BJ (cell line): ENCODE results near the gene C11orf24. TPM values are rescaled to one million over a fixed set of nuclear protein-coding genes. Genes with fewer than 3 reads are reported as not detected.

Experiments used
- CTCF ChIA-PET: fragments of 350-600 bp; formaldehyde crosslinking; extraction: SDS; loops from one replicate; lab custom pipeline; 2021; ENCODE audit warnings: antibody characterized with exemption, inconsistent platforms; lab: Yijun Ruan, JAX
- POLR2A ChIA-PET: fragments of 300-600 bp; sonication (Branson Sonifier 250); formaldehyde crosslinking; extraction: SDS; loops from one replicate; lab custom pipeline; 2021; ENCODE audit warnings: antibody characterized with exemption; lab: Charles Lee
- DNase-seq: peaks from one replicate; pipeline ENCODE4 v3.0.0-alpha.2; 2011; ENCODE audit warnings: low read depth
- H3K27me3 ChIP-seq: 2 replicates; pipeline ENCODE4 v1.6.0; 2011; ENCODE audit warnings: low read length; ENCODE audit not compliant: control insufficient read depth, insufficient read depth
- H3K36me3 ChIP-seq: 2 replicates; pipeline ENCODE4 v1.5.1; 2011; ENCODE audit warnings: low read length; ENCODE audit not compliant: control insufficient read depth, insufficient read depth
- H3K4me3 ChIP-seq: 2 replicates; pipeline ENCODE4 v1.5.1; 2011; ENCODE audit warnings: low read depth, mild to moderate bottlenecking, control low read depth, low read length
- polyA plus RNA-seq: library from polyadenylated mRNA; depleted of rRNA; stranded (reverse); fragments of >200 nt; gene quantifications from 2 replicates; pipeline ENCODE4 v1.2.3, GENCODE V29; 2011
- TF ChIP-seq, protein P1 (sequence below): IDR thresholded peaks from 2 replicates; pipeline ENCODE4 v1.5.1; 2011; ENCODE audit warnings: low read depth, mild to moderate bottlenecking, control low read depth, inconsistent platforms, low read length, moderate library complexity; ENCODE audit not compliant: insufficient read depth

Gene C11orf24
- polyA plus RNA-seq, 1 experiment, result 97.3 TPM

DNA sequence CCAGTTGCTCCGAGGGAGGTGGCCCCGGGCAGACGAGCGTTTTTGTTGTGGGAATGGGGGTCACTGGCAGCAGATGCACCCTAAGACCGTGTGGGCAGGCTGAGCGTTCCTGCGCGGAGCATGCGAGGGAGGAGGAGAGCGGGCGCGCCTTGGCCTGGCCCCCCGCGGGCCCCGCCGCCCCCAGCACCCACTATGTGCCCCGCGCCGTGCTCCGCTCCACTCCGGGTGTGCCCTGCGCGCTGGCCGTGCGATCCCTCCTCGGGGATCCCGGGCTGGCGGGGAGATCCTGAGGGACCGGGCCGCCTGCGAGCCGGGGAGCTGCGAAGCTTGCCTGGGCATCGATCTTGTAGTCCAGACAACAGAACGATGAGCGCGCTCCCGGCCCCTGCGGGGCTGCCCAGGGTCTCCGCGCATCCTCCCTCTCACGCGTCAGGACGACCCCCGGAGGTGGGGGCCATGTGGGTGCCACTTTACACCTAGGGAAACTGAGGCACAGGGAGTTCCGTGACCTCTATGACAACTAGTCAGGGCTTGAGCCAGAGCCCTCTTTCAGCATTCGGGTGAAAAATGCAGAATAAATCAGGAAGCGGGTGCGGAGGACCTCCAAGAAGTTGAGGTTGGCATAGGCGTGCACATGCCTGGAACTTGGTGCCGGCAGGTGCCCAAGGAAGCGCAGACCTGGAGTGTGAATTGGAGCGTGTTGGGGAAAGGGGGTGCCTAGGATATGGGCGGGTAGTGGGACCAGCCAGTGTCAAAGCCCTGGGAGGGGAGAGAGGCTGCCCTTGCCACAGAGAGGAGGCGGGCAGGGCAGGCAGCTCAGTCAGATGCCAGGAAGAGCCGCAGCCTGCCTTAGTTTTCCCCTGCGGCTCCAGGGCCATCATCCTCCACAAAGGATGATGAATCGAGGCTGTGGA lies 57.3 kb downstream of the C11orf24 start:
- peaks cover 5% of the 10 kb centered on the region; the same call in 1 of the 2 replicates for H3K27me3 ChIP-seq
- DNase-seq, result no peak
- TF ChIP-seq, protein P1, sequence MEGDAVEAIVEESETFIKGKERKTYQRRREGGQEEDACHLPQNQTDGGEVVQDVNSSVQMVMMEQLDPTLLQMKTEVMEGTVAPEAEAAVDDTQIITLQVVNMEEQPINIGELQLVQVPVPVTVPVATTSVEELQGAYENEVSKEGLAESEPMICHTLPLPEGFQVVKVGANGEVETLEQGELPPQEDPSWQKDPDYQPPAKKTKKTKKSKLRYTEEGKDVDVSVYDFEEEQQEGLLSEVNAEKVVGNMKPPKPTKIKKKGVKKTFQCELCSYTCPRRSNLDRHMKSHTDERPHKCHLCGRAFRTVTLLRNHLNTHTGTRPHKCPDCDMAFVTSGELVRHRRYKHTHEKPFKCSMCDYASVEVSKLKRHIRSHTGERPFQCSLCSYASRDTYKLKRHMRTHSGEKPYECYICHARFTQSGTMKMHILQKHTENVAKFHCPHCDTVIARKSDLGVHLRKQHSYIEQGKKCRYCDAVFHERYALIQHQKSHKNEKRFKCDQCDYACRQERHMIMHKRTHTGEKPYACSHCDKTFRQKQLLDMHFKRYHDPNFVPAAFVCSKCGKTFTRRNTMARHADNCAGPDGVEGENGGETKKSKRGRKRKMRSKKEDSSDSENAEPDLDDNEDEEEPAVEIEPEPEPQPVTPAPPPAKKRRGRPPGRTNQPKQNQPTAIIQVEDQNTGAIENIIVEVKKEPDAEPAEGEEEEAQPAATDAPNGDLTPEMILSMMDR, result no peak
- H3K4me3 ChIP-seq, result peak overlapping the region; percentile 96
- H3K36me3 ChIP-seq, result no peaks in the 10 kb centered on the region
- ChIA-PET POLR2A (no interaction called here), CTCF (interaction anchor here (0.9 to 3.4 kb wide), 5 partner anchors 20 to 232 kb away, joined by 3 to 12 read pairs (median 4); no protein-coding TSS in a partner anchor)

- DNase-seq, result peak; percentile 33
- H3K27me3 ChIP-seq, result peaks cover 5% of the 10 kb centered on the region; the same call in 1 of the 2 replicates
- TF ChIP-seq, protein P1, result no peak
- H3K4me3 ChIP-seq, result peak overlapping the region; percentile 96
- ChIA-PET POLR2A (no interaction called here), CTCF (interaction anchor here (0.9 to 3.4 kb wide), 3 partner anchors 20 to 52 kb away, joined by 3 to 12 read pairs (median 4); no protein-coding TSS in a partner anchor)
- no peaks in the 10 kb centered on the region for H3K36me3 ChIP-seq
These were observed 58.1 kb downstream of the C11orf24 start for GRCh38 chr11:68213555-68214172.

DNA sequence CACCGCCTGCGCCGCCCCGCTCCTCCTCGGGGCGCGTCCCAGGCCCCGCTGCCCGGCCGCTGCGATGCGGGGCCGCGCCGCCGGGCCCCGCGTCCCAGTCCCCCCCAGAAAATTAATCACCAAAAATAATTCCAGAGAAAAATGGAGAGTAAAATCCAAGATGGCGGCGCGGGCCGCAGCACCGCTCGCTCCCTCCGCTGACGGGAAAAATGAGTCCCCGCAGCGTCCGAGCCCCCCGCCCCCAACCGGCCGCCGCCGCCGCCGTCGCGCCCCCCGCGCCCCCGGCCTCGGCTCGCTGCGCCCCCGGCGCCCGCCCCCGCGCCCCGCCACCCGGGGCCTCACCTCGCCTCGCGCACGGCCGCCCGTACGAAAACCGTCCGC lies 58.6 kb downstream of the C11orf24 start, which contains the start of gene KMT5B:
KMT5B (minus strand) TSS at position 162 of the 381 bp plus-strand sequence. CDS start 23,220 bp downstream, outside the sequence.
- CTCF ChIA-PET, result interaction anchor here (0.9 to 5.4 kb wide), 2 partner anchors 10 to 85 kb away, joined by 3 to 34 read pairs; no protein-coding TSS in a partner anchor
- DNase-seq, result no peak

DNA sequence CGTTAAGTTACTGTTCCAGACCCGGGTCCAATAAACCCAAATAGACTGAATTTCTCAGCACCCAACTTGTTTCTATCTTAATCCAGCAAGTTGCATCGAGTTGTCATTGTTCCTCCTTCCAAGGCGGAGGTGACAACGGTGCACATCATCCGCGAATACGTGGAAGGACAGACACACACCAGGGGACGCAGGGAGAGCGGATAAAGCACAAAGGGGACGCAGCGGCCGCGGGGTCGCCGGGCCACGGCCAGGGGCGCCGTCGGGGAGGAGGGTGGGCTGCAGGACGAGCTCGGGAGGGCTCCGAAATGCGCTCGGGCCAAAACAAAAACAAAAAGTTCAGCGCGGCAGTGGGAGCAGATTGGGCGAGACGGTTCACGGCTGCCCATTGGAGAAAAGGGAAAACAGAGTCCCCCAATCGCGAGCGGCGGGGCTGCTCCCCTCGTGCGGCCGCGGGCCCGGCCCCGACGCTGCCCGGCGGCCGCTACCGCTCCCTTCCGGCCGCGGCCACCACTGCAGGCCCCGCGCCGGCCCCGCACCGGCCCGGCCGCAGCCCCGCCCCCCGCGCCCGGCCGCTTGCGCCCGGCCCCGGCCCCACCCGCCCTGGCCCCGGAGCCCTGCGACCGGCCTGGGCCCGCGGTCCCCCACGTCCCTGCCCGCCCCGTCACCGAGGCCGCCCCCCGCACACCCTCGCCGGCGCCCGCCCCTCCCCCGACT lies 59.2 kb downstream of the C11orf24 start:
- ChIA-PET CTCF (interaction anchor here (0.9 to 5.4 kb wide), 3 partner anchors 9 to 85 kb away, joined by 3 to 34 read pairs (median 4); no protein-coding TSS in a partner anchor), POLR2A (interaction anchor here (0.6 kb wide), 1 partner anchor 360 kb away, joined by 3 read pairs; no protein-coding TSS in a partner anchor)
- DNase-seq, result no peak
- Histone ChIP-seq H3K4me3 (peak overlapping the region; percentile 96), H3K36me3 (no peaks in the 10 kb centered on the region), H3K27me3 (peaks cover 5% of the 10 kb centered on the region; the same call in 1 of the 2 replicates)
- TF ChIP-seq, protein P1, result no peak

More for the DNA sequence above, 58.6 kb downstream of the C11orf24 start, which contains the start of gene KMT5B:
- peaks cover 5% of the 10 kb centered on the region; the same call in 1 of the 2 replicates for H3K27me3 ChIP-seq
- peak within 1 kb of the TSS; percentile 96 for H3K4me3 ChIP-seq
- POLR2A ChIA-PET, result no interaction called here
- no peaks in the 10 kb centered on the region for H3K36me3 ChIP-seq
- TF ChIP-seq, protein P1, result no peak
